GM12878 (cell line): ENCODE data around the gene PTGS1. TPM values are rescaled to one million over a fixed set of nuclear protein-coding genes. Genes with fewer than 3 reads are reported as not detected.

Experiments used
- ATAC-seq: fragments of 200-7000 bp; cut with Tn5 transposase; 3 replicates; pipeline ENCODE4 v1.9.1; 2020; ENCODE audit warnings: mild to moderate bottlenecking, moderate library complexity
- BruUV-seq: library from RNA; stranded (reverse); fragments of 400-500 nt; replicated peaks from 2 replicates; lab custom pipeline; 2021; lab: Mats Ljungman, UMichigan
- CTCF ChIA-PET: fragments of 300-600 bp; sonication (Branson Sonifier 250); formaldehyde crosslinking; extraction: SDS; loops from one replicate; lab custom pipeline; 2021; ENCODE audit warnings: inconsistent platforms; lab: Yijun Ruan, JAX
- POLR2A ChIA-PET: fragments of 350-600 bp; formaldehyde crosslinking; extraction: SDS; loops from one replicate; lab custom pipeline; 2021; ENCODE audit warnings: inconsistent platforms; lab: Charles Lee
- RAD21 ChIA-PET: fragments of 300-600 bp; sonication (Branson Sonifier 250); formaldehyde crosslinking; loops from one replicate; lab custom pipeline; 2023; ENCODE audit warnings: antibody characterized with exemption; ENCODE audit not compliant: unreplicated experiment; lab: Charles Lee
- SMC1A ChIA-PET: fragments of 300-600 bp; sonication (Branson Sonifier 250); formaldehyde crosslinking; loops from one replicate; lab custom pipeline; 2023; ENCODE audit not compliant: unreplicated experiment, uncharacterized antibody; lab: Charles Lee
- DNase-seq: peaks from one replicate; pipeline ENCODE4 v3.0.0-alpha.2; 2011; ENCODE audit warnings: low read depth, low spot score
- FAIRE-seq: peaks from 3 replicates; lab custom pipeline; 2011; peaks lifted over from hg19 to GRCh38; lab: Jason Lieb, UNC
- H2AFZ ChIP-seq: 2 replicates; pipeline ENCODE4 v1.6.0; 2011; ENCODE audit warnings: low read depth, low read length, control low read depth; ENCODE audit not compliant: control insufficient read depth
- H3K27ac ChIP-seq: 2 replicates; pipeline ENCODE4 v1.5.1; 2011; ENCODE audit warnings: control low read depth; ENCODE audit not compliant: control insufficient read depth, insufficient read depth
- H3K27me3 ChIP-seq, 2 experiments: replicated peaks in 1 of 2; 2 replicates each; pipeline versions ENCODE4 v1.6.0 to v1.6.1; 2011; ENCODE audit warnings: low read length in 1 of 2; ENCODE audit not compliant: control insufficient read depth in 2 of 2, insufficient read depth in 2 of 2
- H3K36me3 ChIP-seq, 2 experiments: 2 replicates each; pipeline ENCODE4 v1.5.1; 2011; ENCODE audit warnings: low read length in 1 of 2; ENCODE audit not compliant: control insufficient read depth in 2 of 2, insufficient read depth in 2 of 2
- H3K4me1 ChIP-seq: 2 replicates; pipeline ENCODE4 v1.6.1; 2011; ENCODE audit warnings: mild to moderate bottlenecking, low read length, moderate library complexity, mixed read lengths; ENCODE audit not compliant: control insufficient read depth, insufficient read depth
- H3K4me2 ChIP-seq: 2 replicates; pipeline ENCODE4 v1.6.0; 2011; ENCODE audit warnings: control low read depth; ENCODE audit not compliant: control insufficient read depth, insufficient read depth
- H3K4me3 ChIP-seq: fragments of 200-600 bp; sonication (generic); 2 replicates; pipeline ENCODE4 v1.5.1; 2016
- H3K79me2 ChIP-seq: 2 replicates; pipeline ENCODE4 v1.6.0; 2011; ENCODE audit warnings: low read length; ENCODE audit not compliant: control insufficient read depth, insufficient read depth
- H3K9ac ChIP-seq: 2 replicates; pipeline ENCODE4 v1.8.0; 2011; ENCODE audit warnings: low read length, control low read depth, mixed read lengths; ENCODE audit not compliant: control insufficient read depth, insufficient read depth
- H3K9me3 ChIP-seq: replicated peaks from 3 replicates; pipeline ENCODE4 v1.5.1; 2011; ENCODE audit warnings: mild to moderate bottlenecking, low read length; ENCODE audit not compliant: control insufficient read depth, insufficient read depth
- H4K20me1 ChIP-seq: 2 replicates; pipeline ENCODE4 v1.6.0; 2011; ENCODE audit not compliant: control insufficient read depth, insufficient read depth
- BHLHE40 ChIP-seq, 2 experiments: fragments of 450-650 bp in 1 of 2; IDR thresholded peaks; 2 replicates each; pipeline ENCODE4 v1.6.1; 2011 to 2017; ENCODE audit warnings: low read depth in 2 of 2, borderline replicate concordance in 1 of 2, improper control_type of control experiment in 1 of 2, low read length in 1 of 2, mild to moderate bottlenecking in 1 of 2
- CHD1 ChIP-seq: IDR thresholded peaks from 2 replicates; pipeline ENCODE4 v1.6.1; 2012; ENCODE audit warnings: low read depth, low read length, improper control_type of control experiment
- CREM ChIP-seq: IDR thresholded peaks from 2 replicates; pipeline ENCODE4 v1.6.1; 2014; ENCODE audit warnings: antibody characterized with exemption, low read depth
- FOXM1 ChIP-seq: IDR thresholded peaks from 2 replicates; pipeline ENCODE4 v1.6.1; 2012; ENCODE audit warnings: low read depth, mild to moderate bottlenecking, inconsistent platforms, low read length, moderate library complexity
- HDAC6 ChIP-seq: fragments of 200-600 bp; sonication (generic); IDR thresholded peaks from one replicate; pipeline ENCODE4 v1.8.0; 2017; ENCODE audit warnings: antibody characterized with exemption; ENCODE audit not compliant: unreplicated experiment
- IKZF2 ChIP-seq, 2 experiments: fragments of 450-650 bp; IDR thresholded peaks; 2 replicates each; pipeline ENCODE4 v1.6.1; 2017; ENCODE audit warnings: mild to moderate bottlenecking in 2 of 2, moderate library complexity in 2 of 2
- JUNB ChIP-seq: IDR thresholded peaks from 2 replicates; pipeline ENCODE4 v1.6.1; 2016; ENCODE audit warnings: antibody characterized with exemption, mild to moderate bottlenecking
- LARP7 ChIP-seq: fragments of 450-650 bp; IDR thresholded peaks from 2 replicates; pipeline ENCODE4 v1.6.1; 2017; ENCODE audit warnings: mild to moderate bottlenecking
- RAD21 ChIP-seq: IDR thresholded peaks from 2 replicates; pipeline ENCODE4 v1.6.1; 2011; ENCODE audit warnings: mild to moderate bottlenecking, low read depth, low read length, moderate library complexity; ENCODE audit not compliant: insufficient read depth
- SMC3 ChIP-seq: IDR thresholded peaks from 2 replicates; pipeline ENCODE4 v1.6.1; 2011; ENCODE audit warnings: low read length, improper control_type of control experiment, borderline replicate concordance
- SUPT20H ChIP-seq: IDR thresholded peaks from 2 replicates; pipeline ENCODE4 v1.6.1; 2011; ENCODE audit warnings: low read depth, mild to moderate bottlenecking, low read length, moderate library complexity, borderline replicate concordance; ENCODE audit not compliant: control insufficient read depth
- YY1 ChIP-seq: IDR thresholded peaks from 2 replicates; pipeline ENCODE4 v1.6.1; 2011; ENCODE audit warnings: low read depth, mild to moderate bottlenecking, low read length
- ZNF384 ChIP-seq: IDR thresholded peaks from 2 replicates; pipeline ENCODE4 v1.6.1; 2012; ENCODE audit warnings: low read depth, mild to moderate bottlenecking, low read length, improper control_type of control experiment, borderline replicate concordance
- WGBS: methylation state at CpG from one replicate; pipeline ENCODE4 v1.1.6; 2016; ENCODE audit warnings: low lambda C conversion rate; ENCODE audit not compliant: insufficient replicate concordance, insufficient coverage; ENCODE audit errors: missing lambda C conversion rate; 5-methylcytosine and 5-hydroxymethylcytosine counted together
- in situ Hi-C: fragments of 300-500 bp; cut with MboI; formaldehyde crosslinking; loops from 9 replicates; pipeline ENCODE4 v1.14.3; 2018; ENCODE audit warnings: mixed read lengths
- intact Hi-C: fragments of 100-400 bp; cut with micrococcal nuclease; formaldehyde crosslinking; loops from one replicate; pipeline ENCODE4 v1.14.2; 2022; ENCODE audit not compliant: unreplicated experiment
- polyA plus RNA-seq, 11 experiments: library from polyadenylated mRNA; depleted of rRNA in 4 of 11; unstranded in 6 of 11; stranded (reverse) in 5 of 11; fragments of >200 nt; fragmentation: Nextera tagmentation in 4 of 11; fragmentation: Illumina TruSeq in 1 of 11; extraction: Ambion mirVana in 4 of 11; extraction: Trizol in 1 of 11; gene quantifications; 1 replicate in 1 of 11; 2 replicates in 10 of 11; pipeline versions ENCODE4 v1.2.1 to v1.2.3, GENCODE V29; 2011 to 2016; ENCODE audit warnings: inconsistent platforms in 2 of 11, missing spikeins in 2 of 11, low read depth in 1 of 11
- total RNA-seq, 4 experiments: library from RNA; depleted of rRNA in 3 of 4; stranded (reverse); fragments of >200 nt in 3 of 4; fragmentation: Illumina TruSeq in 1 of 4; extraction: Trizol in 1 of 4; gene quantifications; 2 replicates each; pipeline versions ENCODE4 v1.2.1 to v1.2.3, GENCODE V29; 2013 to 2021
- TF ChIP-seq, protein P1 (sequence below), 3 experiments: IDR thresholded peaks in 2 of 3; conservative IDR thresholded peaks in 1 of 3; 2 replicates each; pipeline ENCODE4 v1.5.1; 2011; ENCODE audit warnings: low read depth in 3 of 3, low read length in 3 of 3, mild to moderate bottlenecking in 3 of 3, control low read depth in 2 of 3, moderate library complexity in 2 of 3, inconsistent platforms in 1 of 3, mixed read lengths in 1 of 3; ENCODE audit not compliant: control insufficient read depth in 2 of 3, insufficient read depth in 1 of 3; ENCODE audit errors: extremely low read depth in 1 of 3
- TF ChIP-seq, protein P2 (sequence below): IDR thresholded peaks from 2 replicates; pipeline ENCODE4 v1.6.1; 2012; ENCODE audit warnings: low read depth, low read length, improper control_type of control experiment
- TF ChIP-seq, protein P3 (sequence below): fragments of 450-650 bp; IDR thresholded peaks from 2 replicates; pipeline ENCODE4 v1.6.1; 2014; ENCODE audit warnings: mild to moderate bottlenecking
- TF ChIP-seq, protein P4 (sequence below): IDR thresholded peaks from 2 replicates; pipeline ENCODE4 v1.6.1; 2012; ENCODE audit warnings: low read length, inconsistent platforms

Gene PTGS1
- total and polyA plus RNA-seq, 10 of the 15 experiments (the other 5 are each of a cell fraction or from before 2014, with no cell fraction given): 0.16 to 2.8 (median 0.96) TPM

DNA sequence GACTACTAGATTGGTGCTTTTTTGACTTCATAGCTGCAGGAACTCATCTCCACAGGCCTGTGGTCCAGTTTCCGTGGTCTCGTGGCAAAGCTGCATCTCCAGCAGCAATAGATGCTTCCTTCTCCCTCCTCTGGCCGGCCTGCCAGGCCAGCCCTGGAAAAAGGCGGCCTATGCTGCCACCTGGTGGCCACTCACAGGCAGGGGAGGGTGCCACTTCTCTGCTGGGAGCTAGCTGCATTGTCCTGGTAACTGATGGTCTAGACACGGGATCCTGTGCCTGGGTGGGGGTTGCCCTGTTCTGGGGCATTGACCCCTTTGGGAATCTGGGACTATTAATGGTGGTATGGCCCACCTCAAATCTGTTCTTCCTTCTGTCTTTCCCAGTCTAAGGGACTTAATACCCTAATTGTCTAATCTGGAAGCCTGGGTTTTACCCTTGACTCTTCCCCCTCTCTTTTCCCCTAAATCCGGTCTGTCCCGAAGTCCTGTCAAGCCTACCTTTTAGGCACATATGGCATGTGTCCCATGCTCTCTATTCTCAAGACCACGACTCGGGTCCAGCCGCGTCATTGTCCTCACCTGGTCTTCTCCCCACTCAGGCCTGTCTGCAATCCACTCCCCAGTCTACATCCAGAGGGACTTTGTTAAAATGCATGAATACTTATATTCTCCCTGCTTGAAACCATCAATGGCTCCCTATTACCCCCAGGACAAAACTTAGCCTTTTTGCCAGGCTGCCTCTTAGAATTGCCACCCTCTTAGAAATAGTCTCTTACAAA is 20.1 kb upstream of the PTGS1 start:
- peak; percentile 98 for ATAC-seq
- Histone ChIP-seq H3K79me2 (no peaks in the 10 kb centered on the region), H4K20me1 (no peaks in the 10 kb centered on the region), H3K36me3 (no peaks in the 10 kb centered on the region), H3K4me3 (no peak overlapping the region), H3K27ac (no peak overlapping the region), H3K9ac (no peak overlapping the region), H3K27me3 (peaks cover 2 to 8% of the 10 kb centered on the region in 2 experiments; a peak in 2 of 4 replicates), H3K9me3 (no peaks in the 10 kb centered on the region)
- CTCF ChIA-PET: interaction anchor here (0.6 to 8.2 kb wide), 34 partner anchors 9 to 462 kb away, joined by 3 to 190 read pairs (median 4); partner anchors contain the start of genes MRRF and RBM18
- RAD21 ChIA-PET: interaction anchor here (0.5 to 2.9 kb wide), 16 partner anchors 23 to 667 kb away, joined by 3 to 73 read pairs (median 3); no protein-coding TSS in a partner anchor
- 17% methylated on average over 11 of the region's 11 CpGs for WGBS
- SMC1A ChIA-PET: interaction anchor here (0.7 to 2.7 kb wide), 13 partner anchors 10 to 743 kb away, joined by 3 to 37 read pairs (median 3); partner anchors contain the start of genes MRRF, PTGS1 and RBM18
- in situ Hi-C loops: loop anchor here (5.0 kb wide), 1 partner anchor 228 kb away; no protein-coding TSS in a partner anchor
- TF ChIP-seq SMC3 (peak; percentile 99), ZNF384 (no peak), LARP7 (no peak), RAD21 (peak; percentile 98), BHLHE40 (IDR thresholded peaks at IDR 0.05; ENCODE audit: borderline replicate concordance in 1 of 2, low read depth in 2 of 2, low read length in 1 of 2) (no peak), SUPT20H (no peak), HDAC6 (no peak), JUNB (no peak), CREM (no peak), IKZF2 (IDR thresholded peaks at IDR 0.05) (no peak), FOXM1 (peak; percentile 61; the same call in 1 of the 2 replicates), YY1 (peak; percentile 75), CHD1 (no peak)
- TF ChIP-seq, protein P1, sequence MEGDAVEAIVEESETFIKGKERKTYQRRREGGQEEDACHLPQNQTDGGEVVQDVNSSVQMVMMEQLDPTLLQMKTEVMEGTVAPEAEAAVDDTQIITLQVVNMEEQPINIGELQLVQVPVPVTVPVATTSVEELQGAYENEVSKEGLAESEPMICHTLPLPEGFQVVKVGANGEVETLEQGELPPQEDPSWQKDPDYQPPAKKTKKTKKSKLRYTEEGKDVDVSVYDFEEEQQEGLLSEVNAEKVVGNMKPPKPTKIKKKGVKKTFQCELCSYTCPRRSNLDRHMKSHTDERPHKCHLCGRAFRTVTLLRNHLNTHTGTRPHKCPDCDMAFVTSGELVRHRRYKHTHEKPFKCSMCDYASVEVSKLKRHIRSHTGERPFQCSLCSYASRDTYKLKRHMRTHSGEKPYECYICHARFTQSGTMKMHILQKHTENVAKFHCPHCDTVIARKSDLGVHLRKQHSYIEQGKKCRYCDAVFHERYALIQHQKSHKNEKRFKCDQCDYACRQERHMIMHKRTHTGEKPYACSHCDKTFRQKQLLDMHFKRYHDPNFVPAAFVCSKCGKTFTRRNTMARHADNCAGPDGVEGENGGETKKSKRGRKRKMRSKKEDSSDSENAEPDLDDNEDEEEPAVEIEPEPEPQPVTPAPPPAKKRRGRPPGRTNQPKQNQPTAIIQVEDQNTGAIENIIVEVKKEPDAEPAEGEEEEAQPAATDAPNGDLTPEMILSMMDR (IDR thresholded peaks at IDR 0.05 in 2 of 3, conservative IDR thresholded peaks at IDR 0.05 in 1 of 3; ENCODE audit: control insufficient read depth in 2 of 3, extremely low read depth in 1 of 3, insufficient read depth in 1 of 3, low read depth in 3 of 3, low read length in 3 of 3): peak; percentile 93 to 97 (median 93); a peak in 5 of 6 replicates
- TF ChIP-seq, protein P2, sequence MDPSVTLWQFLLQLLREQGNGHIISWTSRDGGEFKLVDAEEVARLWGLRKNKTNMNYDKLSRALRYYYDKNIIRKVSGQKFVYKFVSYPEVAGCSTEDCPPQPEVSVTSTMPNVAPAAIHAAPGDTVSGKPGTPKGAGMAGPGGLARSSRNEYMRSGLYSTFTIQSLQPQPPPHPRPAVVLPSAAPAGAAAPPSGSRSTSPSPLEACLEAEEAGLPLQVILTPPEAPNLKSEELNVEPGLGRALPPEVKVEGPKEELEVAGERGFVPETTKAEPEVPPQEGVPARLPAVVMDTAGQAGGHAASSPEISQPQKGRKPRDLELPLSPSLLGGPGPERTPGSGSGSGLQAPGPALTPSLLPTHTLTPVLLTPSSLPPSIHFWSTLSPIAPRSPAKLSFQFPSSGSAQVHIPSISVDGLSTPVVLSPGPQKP: no peak
- TF ChIP-seq, protein P3, sequence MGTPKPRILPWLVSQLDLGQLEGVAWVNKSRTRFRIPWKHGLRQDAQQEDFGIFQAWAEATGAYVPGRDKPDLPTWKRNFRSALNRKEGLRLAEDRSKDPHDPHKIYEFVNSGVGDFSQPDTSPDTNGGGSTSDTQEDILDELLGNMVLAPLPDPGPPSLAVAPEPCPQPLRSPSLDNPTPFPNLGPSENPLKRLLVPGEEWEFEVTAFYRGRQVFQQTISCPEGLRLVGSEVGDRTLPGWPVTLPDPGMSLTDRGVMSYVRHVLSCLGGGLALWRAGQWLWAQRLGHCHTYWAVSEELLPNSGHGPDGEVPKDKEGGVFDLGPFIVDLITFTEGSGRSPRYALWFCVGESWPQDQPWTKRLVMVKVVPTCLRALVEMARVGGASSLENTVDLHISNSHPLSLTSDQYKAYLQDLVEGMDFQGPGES: no peak
- TF ChIP-seq, protein P4, sequence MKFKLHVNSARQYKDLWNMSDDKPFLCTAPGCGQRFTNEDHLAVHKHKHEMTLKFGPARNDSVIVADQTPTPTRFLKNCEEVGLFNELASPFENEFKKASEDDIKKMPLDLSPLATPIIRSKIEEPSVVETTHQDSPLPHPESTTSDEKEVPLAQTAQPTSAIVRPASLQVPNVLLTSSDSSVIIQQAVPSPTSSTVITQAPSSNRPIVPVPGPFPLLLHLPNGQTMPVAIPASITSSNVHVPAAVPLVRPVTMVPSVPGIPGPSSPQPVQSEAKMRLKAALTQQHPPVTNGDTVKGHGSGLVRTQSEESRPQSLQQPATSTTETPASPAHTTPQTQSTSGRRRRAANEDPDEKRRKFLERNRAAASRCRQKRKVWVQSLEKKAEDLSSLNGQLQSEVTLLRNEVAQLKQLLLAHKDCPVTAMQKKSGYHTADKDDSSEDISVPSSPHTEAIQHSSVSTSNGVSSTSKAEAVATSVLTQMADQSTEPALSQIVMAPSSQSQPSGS: no peak
- TF ChIP-seq, all 136 proteins: peak for 5
- intact Hi-C loops: loop anchor here (1.0 to 2.0 kb wide), 4 partner anchors 102 to 460 kb away; no protein-coding TSS in a partner anchor
- POLR2A ChIA-PET: interaction anchor here (0.6 kb wide), 1 partner anchor 297 kb away, joined by 3 read pairs; no protein-coding TSS in a partner anchor
- no peak for DNase-seq
- peak; percentile 64 for FAIRE-seq
- no peak overlapping the region for H3K4me2 ChIP-seq
- no peak overlapping the region for H2AFZ ChIP-seq
- no peaks in the 10 kb centered on the region; the same call in 1 of the 2 replicates for H3K4me1 ChIP-seq
- no TSS peak for BruUV-seq
